ENCODE measurements around the gene SLC36A3.

DNA sequence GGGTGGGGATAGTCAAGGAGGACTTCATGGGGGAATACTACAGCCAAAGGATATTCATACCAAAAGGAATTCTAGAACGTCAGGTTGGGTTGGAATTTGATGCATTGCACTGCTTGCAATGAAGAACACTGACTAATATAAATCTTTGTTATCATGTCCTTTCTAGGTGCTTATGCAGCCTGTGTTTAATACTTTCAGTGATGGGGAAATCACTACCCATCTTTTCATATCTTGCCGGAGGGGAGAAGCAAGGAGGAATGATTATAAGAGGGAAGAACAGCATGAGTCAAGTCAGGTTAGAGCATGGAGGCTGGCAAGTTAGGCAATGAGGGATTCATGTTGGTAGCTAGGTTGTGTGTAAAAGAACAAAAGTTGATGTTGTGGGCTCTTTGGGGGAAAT, 74.6 kb downstream of the SLC36A3 start:
- TF ChIP-seq, protein P1, sequence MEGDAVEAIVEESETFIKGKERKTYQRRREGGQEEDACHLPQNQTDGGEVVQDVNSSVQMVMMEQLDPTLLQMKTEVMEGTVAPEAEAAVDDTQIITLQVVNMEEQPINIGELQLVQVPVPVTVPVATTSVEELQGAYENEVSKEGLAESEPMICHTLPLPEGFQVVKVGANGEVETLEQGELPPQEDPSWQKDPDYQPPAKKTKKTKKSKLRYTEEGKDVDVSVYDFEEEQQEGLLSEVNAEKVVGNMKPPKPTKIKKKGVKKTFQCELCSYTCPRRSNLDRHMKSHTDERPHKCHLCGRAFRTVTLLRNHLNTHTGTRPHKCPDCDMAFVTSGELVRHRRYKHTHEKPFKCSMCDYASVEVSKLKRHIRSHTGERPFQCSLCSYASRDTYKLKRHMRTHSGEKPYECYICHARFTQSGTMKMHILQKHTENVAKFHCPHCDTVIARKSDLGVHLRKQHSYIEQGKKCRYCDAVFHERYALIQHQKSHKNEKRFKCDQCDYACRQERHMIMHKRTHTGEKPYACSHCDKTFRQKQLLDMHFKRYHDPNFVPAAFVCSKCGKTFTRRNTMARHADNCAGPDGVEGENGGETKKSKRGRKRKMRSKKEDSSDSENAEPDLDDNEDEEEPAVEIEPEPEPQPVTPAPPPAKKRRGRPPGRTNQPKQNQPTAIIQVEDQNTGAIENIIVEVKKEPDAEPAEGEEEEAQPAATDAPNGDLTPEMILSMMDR (IDR thresholded peaks at IDR 0.05; ENCODE audit: low read length) = no peak
- no peak for TF ChIP-seq EZH2 (IDR thresholded peaks at IDR 0.05; ENCODE audit: borderline replicate concordance, low read length)
